NCI-H2081 treated with DMSO at 0.1 percent for 48 hours (cell line): Measurements from ENCODE around the gene NOL4L.
"Not testable (repeated sequence)": the region's sequence is repeated elsewhere in the genome, so short reads cannot be mapped to it uniquely, and the experiment has no call there.

Experiments used
- DNase-seq: peaks from one replicate; lab custom pipeline; 2025; lab: John Stamatoyannopoulos, UW

NOL4L gene

GRCh38 chr20:32596681-32597252, 11.6 kb upstream of the NOL4L start:
- DNase-seq: no peak

- DNase-seq: no peak
These were observed 10.0 kb upstream of the NOL4L start for GRCh38 chr20:32595143-32595542.

GRCh38 chr20:32594669-32595068, 9.5 kb upstream of the NOL4L start:
- not testable (repeated sequence) for DNase-seq

GRCh38 chr20:32594204-32594603, 9.1 kb upstream of the NOL4L start:
- no peak for DNase-seq

GRCh38 chr20:32592616-32593015, 7.5 kb upstream of the NOL4L start:
- DNase-seq: not testable (repeated sequence)

- DNase-seq: no peak
These were observed 6.9 kb upstream of the NOL4L start for GRCh38 chr20:32592022-32592421.

GRCh38 chr20:32589769-32590168, 4.6 kb upstream of the NOL4L start:
- DNase-seq: no peak

- DNase-seq: no peak
These were observed 4.1 kb upstream of the NOL4L start for GRCh38 chr20:32589256-32589655.

GRCh38 chr20:32588040-32588439, 2.9 kb upstream of the NOL4L start:
- DNase-seq: no peak

GRCh38 chr20:32586291-32586690, 1.2 kb upstream of the NOL4L start:
- DNase-seq: no peak

- no peak for DNase-seq
These were observed 524 bp upstream of the NOL4L start for GRCh38 chr20:32585586-32586127.

GRCh38 chr20:32583581-32584070, 1.5 kb downstream of the NOL4L start:
- no peak for DNase-seq

- DNase-seq: no peak
These were observed 2.2 kb downstream of the NOL4L start for GRCh38 chr20:32582659-32583580.

GRCh38 chr20:32581839-32582658, 3.1 kb downstream of the NOL4L start:
- no peak for DNase-seq

GRCh38 chr20:32580970-32581838, 3.9 kb downstream of the NOL4L start:
- no peak for DNase-seq

- no peak for DNase-seq
These were observed 4.7 kb downstream of the NOL4L start for GRCh38 chr20:32580219-32580969.

- no peak for DNase-seq
These were observed 6.2 kb downstream of the NOL4L start for GRCh38 chr20:32578840-32579390.

GRCh38 chr20:32578062-32578461, 7.1 kb downstream of the NOL4L start:
- DNase-seq: not testable (repeated sequence)

- no peak for DNase-seq
These were observed 7.5 kb downstream of the NOL4L start for GRCh38 chr20:32577657-32578056.

- DNase-seq: no peak
These were observed 8.1 kb downstream of the NOL4L start for GRCh38 chr20:32577023-32577422.
